CD4-positive, alpha-beta T cell (primary cell): ENCODE measurements around the gene MAPT. TPM values are rescaled to one million over a fixed set of nuclear protein-coding genes. Genes with fewer than 3 reads are reported as not detected.

ENCODE experiments used
- ATAC-seq: fragments of 200-7000 bp; cut with Tn5 transposase; one replicate; pipeline ENCODE4 v1.10.0; 2022; ENCODE audit warnings: mild to moderate bottlenecking; ENCODE audit not compliant: poor library complexity
- CTCF ChIA-PET: fragments of 350-600 bp; sonication (Branson Sonifier 250); formaldehyde crosslinking; loops from one replicate; lab custom pipeline; 2021; ENCODE audit warnings: antibody characterized with exemption, inconsistent platforms; lab: Charles Lee
- POLR2A ChIA-PET: fragments of 350-600 bp; sonication (Branson Sonifier 250); formaldehyde crosslinking; loops from one replicate; lab custom pipeline; 2021; ENCODE audit warnings: antibody characterized with exemption, inconsistent platforms; lab: Charles Lee
- DNase-seq, 14 experiments: peaks; one replicate each; pipeline ENCODE4 v3.0.0-alpha.2; 2013 to 2020; ENCODE audit warnings: mixed read lengths in 2 of 14
- H3K27ac ChIP-seq, 2 donors: one replicate each; pipeline versions ENCODE4 v1.5.1 to v1.7.0; 2013; ENCODE audit warnings: low read length in 2 of 2, low read depth in 1 of 2, mild to moderate bottlenecking in 1 of 2
- H3K27me3 ChIP-seq, 2 experiments: 1 replicate in 1 of 2; 2 replicates in 1 of 2; pipeline versions ENCODE4 v1.6.1 to v1.7.0; 2013; ENCODE audit warnings: low read length in 2 of 2, control low read depth in 1 of 2, mild to moderate bottlenecking in 1 of 2, moderate library complexity in 1 of 2; ENCODE audit not compliant: insufficient read depth in 2 of 2, control insufficient read depth in 1 of 2
- H3K36me3 ChIP-seq: one replicate; pipeline ENCODE4 v1.6.1; 2013; ENCODE audit warnings: low read length, control low read depth; ENCODE audit not compliant: insufficient read depth
- H3K4me1 ChIP-seq: one replicate; pipeline ENCODE4 v1.6.1; 2013; ENCODE audit warnings: low read length, control low read depth; ENCODE audit not compliant: insufficient read depth
- H3K4me3 ChIP-seq: one replicate; pipeline ENCODE4 v1.5.1; 2013; ENCODE audit warnings: mild to moderate bottlenecking, low read length, moderate library complexity
- H3K9me3 ChIP-seq, 2 experiments: 1 replicate in 1 of 2; 2 replicates in 1 of 2; pipeline versions ENCODE4 v1.6.1 to v1.7.0; 2013; ENCODE audit warnings: low read length in 2 of 2, mild to moderate bottlenecking in 2 of 2, control low read depth in 1 of 2, moderate library complexity in 1 of 2; ENCODE audit not compliant: control insufficient read depth in 1 of 2, insufficient read depth in 1 of 2
- H3K27ac Mint-ChIP-seq: one replicate; pipeline ENCODE4 v1.8.0; 2020; ENCODE audit warnings: mixed read lengths
- H3K27me3 Mint-ChIP-seq: one replicate; pipeline ENCODE4 v1.8.0; 2021; ENCODE audit warnings: mixed read lengths
- H3K36me3 Mint-ChIP-seq: one replicate; pipeline ENCODE4 v1.8.0; 2021; ENCODE audit warnings: low read depth, mixed read lengths
- H3K4me1 Mint-ChIP-seq: one replicate; pipeline ENCODE4 v1.8.0; 2021; ENCODE audit warnings: low read depth, mixed read lengths
- H3K4me3 Mint-ChIP-seq: one replicate; pipeline ENCODE4 v1.8.0; 2020; ENCODE audit warnings: mild to moderate bottlenecking, mixed read lengths
- H3K9me3 Mint-ChIP-seq: one replicate; pipeline ENCODE4 v1.8.0; 2020; ENCODE audit warnings: mixed read lengths
- CTCF ChIP-seq: fragments of 200-600 bp; IDR thresholded peaks from one replicate; pipeline ENCODE4 v1.8.0; 2022; ENCODE audit warnings: antibody characterized with exemption, mild to moderate bottlenecking
- intact Hi-C, 2 experiments: fragments of 100-400 bp; cut with DNase I in 1 of 2; cut with micrococcal nuclease in 1 of 2; formaldehyde crosslinking; loops; one replicate each; pipeline versions ENCODE4 v1.15.1 to v1.9.0; 2023 to 2025; cut with DNase I, micrococcal nuclease
- total RNA-seq, 174 experiments: library from RNA in 2 of 174; stranded (reverse) in 2 of 174; gene quantifications; one replicate each; pipeline ENCODE4 v1.2.3 and lab custom pipeline; 2021 to 2026

Gene MAPT
- total RNA-seq, 2 experiments from 2014 or later: 0.41 to 0.53 TPM

GRCh38 chr17:45958994-45959665 is 64.8 kb downstream of the MAPT start:
- Mint-ChIP-seq H3K27ac (no peak overlapping the region), H3K27me3 (peaks cover 8% of the 10 kb centered on the region), H3K4me3 (no peak overlapping the region), H3K4me1 (no peaks in the 10 kb centered on the region), H3K9me3 (no peaks in the 10 kb centered on the region), H3K36me3 (no peaks in the 10 kb centered on the region)
- POLR2A ChIA-PET: no interaction called here
- H3K36me3 ChIP-seq: no peaks in the 10 kb centered on the region
- DNase-seq (no peak), ATAC-seq (no peak)
- no peaks in the 10 kb centered on the region for H3K27me3 ChIP-seq
- no peak overlapping the region for H3K4me3 ChIP-seq
- no peaks in the 10 kb centered on the region for H3K9me3 ChIP-seq
- intact Hi-C loops: no loop called here
- no peaks in the 10 kb centered on the region for H3K4me1 ChIP-seq
- no peak overlapping the region for H3K27ac ChIP-seq
- TF ChIP-seq CTCF: no peak
- CTCF ChIA-PET: no interaction called here

GRCh38 chr17:45960311-45960710 is 66.0 kb downstream of the MAPT start:
- POLR2A ChIA-PET: no interaction called here

GRCh38 chr17:45961206-45961605 is 66.9 kb downstream of the MAPT start:
- intact Hi-C loops: no loop called here
- Histone ChIP-seq H3K4me3 (no peak overlapping the region), H3K36me3 (no peaks in the 10 kb centered on the region), H3K27ac (no peak overlapping the region), H3K4me1 (no peaks in the 10 kb centered on the region), H3K9me3 (no peaks in the 10 kb centered on the region), H3K27me3 (peaks cover 0 to 3% of the 10 kb centered on the region in 2 experiments)
- Mint-ChIP-seq H3K36me3 (no peaks in the 10 kb centered on the region), H3K9me3 (no peaks in the 10 kb centered on the region), H3K27ac (no peak overlapping the region), H3K4me1 (no peaks in the 10 kb centered on the region), H3K27me3 (peaks cover 4% of the 10 kb centered on the region), H3K4me3 (no peak overlapping the region)
- ChIA-PET CTCF (no interaction called here), POLR2A (no interaction called here)
- DNase-seq (no peak), ATAC-seq (no peak)
- TF ChIP-seq CTCF: no peak

More at GRCh38 chr17:45960311-45960710, 66.0 kb downstream of the MAPT start:
- no peaks in the 10 kb centered on the region for H3K36me3 Mint-ChIP-seq
- CTCF ChIA-PET: no interaction called here
- DNase-seq (no peak), ATAC-seq (no peak)
- H3K36me3 ChIP-seq: no peaks in the 10 kb centered on the region
- peaks cover 5% of the 10 kb centered on the region for H3K27me3 Mint-ChIP-seq
- H3K9me3 ChIP-seq: no peaks in the 10 kb centered on the region
- intact Hi-C loops: no loop called here
- H3K4me1 Mint-ChIP-seq: no peaks in the 10 kb centered on the region
- H3K27ac Mint-ChIP-seq: no peak overlapping the region
- H3K27ac ChIP-seq: no peak overlapping the region
- TF ChIP-seq CTCF: no peak
- H3K4me3 ChIP-seq: no peak overlapping the region
- no peak overlapping the region for H3K4me3 Mint-ChIP-seq
- no peaks in the 10 kb centered on the region for H3K27me3 ChIP-seq
- no peaks in the 10 kb centered on the region for H3K9me3 Mint-ChIP-seq
- H3K4me1 ChIP-seq: no peaks in the 10 kb centered on the region
